Measurements from ENCODE around the gene PRRX1. TPM values are rescaled to one million over a fixed set of nuclear protein-coding genes. Genes with fewer than 3 reads are reported as not detected.

PRRX1 gene
- total and polyA plus RNA-seq, 2 of the 13 experiments (the other 11 are each of a cell fraction or from before 2014, with no cell fraction given), result not detected

DNA sequence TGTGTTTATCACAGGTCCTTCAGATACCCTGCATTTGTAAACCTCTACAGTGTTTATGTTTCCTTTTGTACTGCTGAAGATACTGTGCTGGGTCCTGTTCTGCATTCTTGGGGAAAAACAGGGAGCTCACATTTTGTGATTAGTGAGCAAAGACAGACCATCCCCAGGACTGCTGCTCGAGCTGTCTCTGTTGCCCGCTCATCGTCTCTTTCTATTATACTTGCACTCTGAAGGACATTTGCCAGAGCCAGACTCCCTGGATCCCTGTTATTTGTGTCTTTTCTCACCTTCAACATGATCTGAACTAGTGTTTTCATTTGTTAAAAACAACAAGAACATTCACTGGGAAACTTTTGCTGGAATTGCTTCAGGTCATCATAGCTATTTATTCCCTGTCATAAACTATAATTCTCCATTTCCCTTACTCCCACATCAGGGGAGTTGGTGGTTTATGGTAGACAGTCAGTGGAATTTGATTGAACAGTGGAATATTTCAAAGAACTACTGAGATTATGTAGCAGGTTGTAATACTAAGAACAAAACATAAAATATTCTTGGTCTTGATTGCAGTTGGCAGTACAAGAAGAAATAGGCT, 53.0 kb downstream of the PRRX1 start:
- Histone ChIP-seq H3K9me3 (ENCODE audit: low read length) (no peaks in the 10 kb centered on the region), H4K20me1 (ENCODE audit: insufficient read depth, low read length) (no peaks in the 10 kb centered on the region), H3K4me2 (ENCODE audit: low read depth, low read length) (no peak overlapping the region), H3K27me3 (ENCODE audit: control insufficient read depth in 1 of 2, insufficient read depth in 2 of 2, low read length in 2 of 2) (no peaks in the 10 kb centered on the region), H3K4me3 (replicated peaks in 1 of 3; ENCODE audit: insufficient read depth in 1 of 3, low read depth in 2 of 3, low read length in 3 of 3) (no peak overlapping the region), H3K27ac (ENCODE audit: extremely low read length, insufficient read depth, low read length) (no peak overlapping the region), H3K4me1 (ENCODE audit: insufficient read depth, low read length) (no peaks in the 10 kb centered on the region), H2AFZ (ENCODE audit: low read length) (no peak overlapping the region), H3K36me3 (replicated peaks in 1 of 2; ENCODE audit: control insufficient read depth in 1 of 2, insufficient read depth in 2 of 2, low read length in 2 of 2) (no peaks in the 10 kb centered on the region), H3K79me2 (ENCODE audit: insufficient read depth, low read length) (no peaks in the 10 kb centered on the region), H3K9ac (ENCODE audit: insufficient read depth, low read depth, low read length) (no peak overlapping the region)
- in situ Hi-C loops (cut with HindIII; ENCODE audit: extremely low pct_ligation_motif_present, low pct_unique_long_range_greater_than_20kb) (no loop called here), intact Hi-C loops (cut with micrococcal nuclease; ENCODE audit: unreplicated experiment) (no loop called here)
- no TSS peak for BruUV-seq (replicated peaks)
- FAIRE-seq, result no peak
- CTCF ChIA-PET (ENCODE audit: low intra/inter-chr PET ratio, low total read pairs), result no interaction called here
- POLR2A ChIA-PET, result no interaction called here
- WGBS (ENCODE audit: low lambda C conversion rate), result 2% methylated on average over 3 of the region's 3 CpGs
- TF ChIP-seq, protein P1, sequence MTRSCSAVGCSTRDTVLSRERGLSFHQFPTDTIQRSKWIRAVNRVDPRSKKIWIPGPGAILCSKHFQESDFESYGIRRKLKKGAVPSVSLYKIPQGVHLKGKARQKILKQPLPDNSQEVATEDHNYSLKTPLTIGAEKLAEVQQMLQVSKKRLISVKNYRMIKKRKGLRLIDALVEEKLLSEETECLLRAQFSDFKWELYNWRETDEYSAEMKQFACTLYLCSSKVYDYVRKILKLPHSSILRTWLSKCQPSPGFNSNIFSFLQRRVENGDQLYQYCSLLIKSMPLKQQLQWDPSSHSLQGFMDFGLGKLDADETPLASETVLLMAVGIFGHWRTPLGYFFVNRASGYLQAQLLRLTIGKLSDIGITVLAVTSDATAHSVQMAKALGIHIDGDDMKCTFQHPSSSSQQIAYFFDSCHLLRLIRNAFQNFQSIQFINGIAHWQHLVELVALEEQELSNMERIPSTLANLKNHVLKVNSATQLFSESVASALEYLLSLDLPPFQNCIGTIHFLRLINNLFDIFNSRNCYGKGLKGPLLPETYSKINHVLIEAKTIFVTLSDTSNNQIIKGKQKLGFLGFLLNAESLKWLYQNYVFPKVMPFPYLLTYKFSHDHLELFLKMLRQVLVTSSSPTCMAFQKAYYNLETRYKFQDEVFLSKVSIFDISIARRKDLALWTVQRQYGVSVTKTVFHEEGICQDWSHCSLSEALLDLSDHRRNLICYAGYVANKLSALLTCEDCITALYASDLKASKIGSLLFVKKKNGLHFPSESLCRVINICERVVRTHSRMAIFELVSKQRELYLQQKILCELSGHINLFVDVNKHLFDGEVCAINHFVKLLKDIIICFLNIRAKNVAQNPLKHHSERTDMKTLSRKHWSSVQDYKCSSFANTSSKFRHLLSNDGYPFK (CRISPR knock-in tag; IDR thresholded peaks at IDR 0.05; ENCODE audit: borderline replicate concordance), result no peak
- TF ChIP-seq RBFOX2 (IDR thresholded peaks at IDR 0.05; ENCODE audit: low read depth, low read length) (no peak), ZNF569 (CRISPR knock-in tag; IDR thresholded peaks at IDR 0.05; ENCODE audit: borderline replicate concordance) (no peak), ETV5 (CRISPR knock-in tag; IDR thresholded peaks at IDR 0.05; ENCODE audit: borderline replicate concordance) (no peak)
- no peak for DNase-seq (ENCODE audit: low spot score)
- ATAC-seq, result no peak

DNA sequence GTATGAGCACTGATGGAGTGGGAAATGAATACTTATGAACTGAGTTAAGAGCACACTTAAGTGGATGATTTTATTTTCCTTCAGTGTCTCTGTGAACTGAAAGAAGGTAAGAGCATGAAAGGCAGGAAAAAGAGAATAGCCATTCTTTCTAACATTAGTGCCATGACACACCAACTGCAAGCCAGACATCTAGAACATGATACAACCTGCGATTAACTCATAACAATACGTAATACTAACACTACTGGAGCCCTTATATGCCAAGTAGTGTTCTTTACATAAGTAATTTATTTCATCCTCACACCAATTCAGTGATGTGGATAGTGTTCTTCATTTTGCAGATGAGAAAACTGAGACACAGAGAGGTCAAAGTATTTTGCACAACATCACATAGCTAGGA, 56.7 kb downstream of the PRRX1 start:
- intact Hi-C loops (cut with micrococcal nuclease; ENCODE audit: unreplicated experiment), result no loop called here
- Histone ChIP-seq H3K79me2 (ENCODE audit: insufficient read depth, low read length) (no peaks in the 10 kb centered on the region), H3K4me1 (ENCODE audit: insufficient read depth, low read length) (no peaks in the 10 kb centered on the region), H3K9ac (ENCODE audit: insufficient read depth, low read depth, low read length) (no peak overlapping the region), H3K27me3 (ENCODE audit: control insufficient read depth in 1 of 2, insufficient read depth in 2 of 2, low read length in 2 of 2) (no peaks in the 10 kb centered on the region), H3K4me2 (ENCODE audit: low read depth, low read length) (no peak overlapping the region), H2AFZ (ENCODE audit: low read length) (no peak overlapping the region), H3K9me3 (ENCODE audit: low read length) (no peaks in the 10 kb centered on the region), H3K4me3 (replicated peaks in 1 of 3; ENCODE audit: insufficient read depth in 1 of 3, low read depth in 2 of 3, low read length in 3 of 3) (no peak overlapping the region), H3K36me3 (replicated peaks in 1 of 2; ENCODE audit: control insufficient read depth in 1 of 2, insufficient read depth in 2 of 2, low read length in 2 of 2) (no peaks in the 10 kb centered on the region), H4K20me1 (ENCODE audit: insufficient read depth, low read length) (no peaks in the 10 kb centered on the region), H3K27ac (ENCODE audit: extremely low read length, insufficient read depth, low read length) (no peak overlapping the region)
- DNase-seq (ENCODE audit: low spot score) (no peak), FAIRE-seq (no peak), ATAC-seq (no peak)
- WGBS (ENCODE audit: low lambda C conversion rate), result 0% methylated on average over 2 of the region's 2 CpGs
- in situ Hi-C loops (cut with HindIII; ENCODE audit: extremely low pct_ligation_motif_present, low pct_unique_long_range_greater_than_20kb), result no loop called here
- POLR2A ChIA-PET, result no interaction called here
- CTCF ChIA-PET (ENCODE audit: low intra/inter-chr PET ratio, low total read pairs), result no interaction called here
- no TSS peak for BruUV-seq (replicated peaks)
- TF ChIP-seq CENPX (CRISPR knock-in tag; IDR thresholded peaks at IDR 0.05) (no peak), HNRNPL (IDR thresholded peaks at IDR 0.05; ENCODE audit: low read depth, low read length) (no peak)
- TF ChIP-seq, protein P2, sequence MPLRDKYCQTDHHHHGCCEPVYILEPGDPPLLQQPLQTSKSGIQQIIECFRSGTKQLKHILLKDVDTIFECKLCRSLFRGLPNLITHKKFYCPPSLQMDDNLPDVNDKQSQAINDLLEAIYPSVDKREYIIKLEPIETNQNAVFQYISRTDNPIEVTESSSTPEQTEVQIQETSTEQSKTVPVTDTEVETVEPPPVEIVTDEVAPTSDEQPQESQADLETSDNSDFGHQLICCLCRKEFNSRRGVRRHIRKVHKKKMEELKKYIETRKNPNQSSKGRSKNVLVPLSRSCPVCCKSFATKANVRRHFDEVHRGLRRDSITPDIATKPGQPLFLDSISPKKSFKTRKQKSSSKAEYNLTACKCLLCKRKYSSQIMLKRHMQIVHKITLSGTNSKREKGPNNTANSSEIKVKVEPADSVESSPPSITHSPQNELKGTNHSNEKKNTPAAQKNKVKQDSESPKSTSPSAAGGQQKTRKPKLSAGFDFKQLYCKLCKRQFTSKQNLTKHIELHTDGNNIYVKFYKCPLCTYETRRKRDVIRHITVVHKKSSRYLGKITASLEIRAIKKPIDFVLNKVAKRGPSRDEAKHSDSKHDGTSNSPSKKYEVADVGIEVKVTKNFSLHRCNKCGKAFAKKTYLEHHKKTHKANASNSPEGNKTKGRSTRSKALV (CRISPR knock-in tag; IDR thresholded peaks at IDR 0.05), result no peak
- TF ChIP-seq, protein P3, sequence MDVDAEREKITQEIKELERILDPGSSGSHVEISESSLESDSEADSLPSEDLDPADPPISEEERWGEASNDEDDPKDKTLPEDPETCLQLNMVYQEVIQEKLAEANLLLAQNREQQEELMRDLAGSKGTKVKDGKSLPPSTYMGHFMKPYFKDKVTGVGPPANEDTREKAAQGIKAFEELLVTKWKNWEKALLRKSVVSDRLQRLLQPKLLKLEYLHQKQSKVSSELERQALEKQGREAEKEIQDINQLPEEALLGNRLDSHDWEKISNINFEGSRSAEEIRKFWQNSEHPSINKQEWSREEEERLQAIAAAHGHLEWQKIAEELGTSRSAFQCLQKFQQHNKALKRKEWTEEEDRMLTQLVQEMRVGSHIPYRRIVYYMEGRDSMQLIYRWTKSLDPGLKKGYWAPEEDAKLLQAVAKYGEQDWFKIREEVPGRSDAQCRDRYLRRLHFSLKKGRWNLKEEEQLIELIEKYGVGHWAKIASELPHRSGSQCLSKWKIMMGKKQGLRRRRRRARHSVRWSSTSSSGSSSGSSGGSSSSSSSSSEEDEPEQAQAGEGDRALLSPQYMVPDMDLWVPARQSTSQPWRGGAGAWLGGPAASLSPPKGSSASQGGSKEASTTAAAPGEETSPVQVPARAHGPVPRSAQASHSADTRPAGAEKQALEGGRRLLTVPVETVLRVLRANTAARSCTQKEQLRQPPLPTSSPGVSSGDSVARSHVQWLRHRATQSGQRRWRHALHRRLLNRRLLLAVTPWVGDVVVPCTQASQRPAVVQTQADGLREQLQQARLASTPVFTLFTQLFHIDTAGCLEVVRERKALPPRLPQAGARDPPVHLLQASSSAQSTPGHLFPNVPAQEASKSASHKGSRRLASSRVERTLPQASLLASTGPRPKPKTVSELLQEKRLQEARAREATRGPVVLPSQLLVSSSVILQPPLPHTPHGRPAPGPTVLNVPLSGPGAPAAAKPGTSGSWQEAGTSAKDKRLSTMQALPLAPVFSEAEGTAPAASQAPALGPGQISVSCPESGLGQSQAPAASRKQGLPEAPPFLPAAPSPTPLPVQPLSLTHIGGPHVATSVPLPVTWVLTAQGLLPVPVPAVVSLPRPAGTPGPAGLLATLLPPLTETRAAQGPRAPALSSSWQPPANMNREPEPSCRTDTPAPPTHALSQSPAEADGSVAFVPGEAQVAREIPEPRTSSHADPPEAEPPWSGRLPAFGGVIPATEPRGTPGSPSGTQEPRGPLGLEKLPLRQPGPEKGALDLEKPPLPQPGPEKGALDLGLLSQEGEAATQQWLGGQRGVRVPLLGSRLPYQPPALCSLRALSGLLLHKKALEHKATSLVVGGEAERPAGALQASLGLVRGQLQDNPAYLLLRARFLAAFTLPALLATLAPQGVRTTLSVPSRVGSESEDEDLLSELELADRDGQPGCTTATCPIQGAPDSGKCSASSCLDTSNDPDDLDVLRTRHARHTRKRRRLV (CRISPR knock-in tag; IDR thresholded peaks at IDR 0.05), result no peak

Data from HepG2 (cell line).